ENCODE data around the gene ASB8. TPM values are rescaled to one million over a fixed set of nuclear protein-coding genes. Genes with fewer than 3 reads are reported as not detected.

Gene ASB8
- 59.9 TPM for polyA plus RNA-seq

DNA sequence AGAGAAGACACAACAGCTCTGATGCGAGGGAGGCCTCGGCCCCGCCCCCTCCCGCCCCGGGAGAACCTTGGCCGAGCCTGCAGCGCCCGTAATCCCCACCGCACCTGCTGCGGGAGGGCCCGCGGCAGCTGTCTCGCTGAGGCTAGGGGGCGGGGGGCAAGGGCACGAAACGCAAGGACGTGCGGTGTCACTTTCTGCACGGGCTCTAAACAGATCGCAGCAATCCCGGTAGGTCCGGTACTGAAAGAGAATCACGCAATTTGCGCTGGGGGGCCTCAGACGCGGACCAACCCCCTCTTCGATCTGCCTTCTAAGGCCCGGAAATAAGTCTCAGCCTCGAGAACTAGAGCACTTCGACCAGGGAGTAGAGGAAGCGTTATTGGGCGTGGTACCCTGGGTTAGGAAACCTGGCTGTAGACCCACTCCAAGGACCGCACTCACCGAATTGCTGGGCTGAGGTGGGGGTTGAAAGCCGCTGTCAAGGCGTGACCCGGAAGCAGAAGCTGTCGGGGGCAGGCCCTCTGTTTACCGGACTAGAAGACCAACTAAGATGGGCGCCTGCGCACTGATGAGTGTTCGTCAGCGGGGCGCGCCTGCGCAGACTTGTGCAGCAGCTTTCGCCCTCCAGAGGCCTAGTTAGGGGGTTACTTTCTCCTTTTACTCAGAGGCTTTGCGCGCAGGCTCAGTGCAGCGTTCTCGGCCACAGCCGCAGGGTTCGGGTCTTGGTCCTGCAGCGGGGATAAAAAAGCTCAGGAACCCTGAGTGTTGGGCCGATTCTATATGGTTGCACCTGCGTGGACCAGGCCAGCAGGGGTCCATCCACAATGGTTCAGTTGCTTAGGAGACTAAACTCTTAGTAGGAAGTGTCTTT, at the start of gene ASB8:
ASB8 (minus strand) TSS at position 498 of the 871 bp plus-strand sequence. CDS start 4,019 bp downstream, outside the sequence.
- H3K27ac Mint-ChIP-seq: peak within 1 kb of the TSS; percentile 84 to 98 (median 97)
- H3K36me3 Mint-ChIP-seq: peaks cover 1% of the 10 kb centered on the region
- no peaks in the 10 kb centered on the region for H3K27me3 Mint-ChIP-seq
- no peaks in the 10 kb centered on the region for H3K9me3 Mint-ChIP-seq
- H3K4me1 Mint-ChIP-seq: peaks cover 17 to 26% (median 23%) of the 10 kb centered on the region in 3 donors
- peak within 1 kb of the TSS; percentile 94 to 99 (median 96) for H3K4me3 Mint-ChIP-seq

- peaks cover 3 to 15% (median 4%) of the 10 kb centered on the region in 3 donors for H3K4me1 Mint-ChIP-seq
- peaks cover 9 to 23% (median 20%) of the 10 kb centered on the region in 3 donors for H3K9me3 Mint-ChIP-seq
- H3K27me3 Mint-ChIP-seq: no peaks in the 10 kb centered on the region
- peaks cover 9% of the 10 kb centered on the region for H3K36me3 Mint-ChIP-seq
- no peak within 1 kb of the TSS for H3K27ac Mint-ChIP-seq
- H3K4me3 Mint-ChIP-seq: peak within 1 kb of the TSS in 1 of 4 donors; percentile 21
Observed at GRCh38 chr12:48203192-48203591, 45.9 kb upstream of the ASB8 start, which contains the start of gene OR10AD1. OR10AD1 (minus strand) TSS chr12:48203292; CDS start chr12:48203292, 0 bp downstream.

- H3K9me3 Mint-ChIP-seq: peaks cover 9 to 20% (median 19%) of the 10 kb centered on the region in 3 donors
- H3K27me3 Mint-ChIP-seq: no peaks in the 10 kb centered on the region
- H3K36me3 Mint-ChIP-seq: peaks cover 9% of the 10 kb centered on the region
- peaks cover 3 to 15% (median 4%) of the 10 kb centered on the region in 3 donors for H3K4me1 Mint-ChIP-seq
- H3K27ac Mint-ChIP-seq: no peak overlapping the region
- peak overlapping the region in 1 of 4 donors; percentile 21 for H3K4me3 Mint-ChIP-seq
Observed at GRCh38 chr12:48202766-48203165, 45.5 kb upstream of the ASB8 start.

DNA sequence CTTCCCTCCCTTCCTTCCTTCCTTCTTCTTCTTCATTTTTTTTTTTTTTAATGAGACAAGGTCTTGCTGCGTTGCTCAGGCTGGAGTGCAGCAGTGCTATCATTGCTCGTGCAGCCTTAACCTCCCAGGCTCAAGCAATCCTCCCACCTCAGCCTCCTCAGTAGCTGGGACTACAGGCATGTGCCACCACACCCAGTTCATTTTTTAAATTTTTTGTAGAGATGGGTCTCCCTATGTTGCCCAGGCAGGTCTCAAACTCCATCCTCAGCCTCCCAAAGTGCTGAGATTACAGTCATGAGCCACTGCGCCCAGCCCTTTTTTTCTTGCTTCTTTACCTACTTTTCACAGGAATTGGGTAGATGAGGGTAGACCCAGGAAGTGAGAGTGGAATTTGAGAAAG, 44.2 kb upstream of the ASB8 start:
- peaks cover 7% of the 10 kb centered on the region for H3K36me3 Mint-ChIP-seq
- H3K4me1 Mint-ChIP-seq: peaks cover 4 to 19% (median 6%) of the 10 kb centered on the region in 3 donors
- H3K27ac Mint-ChIP-seq: no peak overlapping the region
- H3K27me3 Mint-ChIP-seq: no peaks in the 10 kb centered on the region
- peaks cover 6 to 17% (median 10%) of the 10 kb centered on the region in 3 donors for H3K9me3 Mint-ChIP-seq
- peak overlapping the region in 1 of 4 donors; percentile 9 for H3K4me3 Mint-ChIP-seq

GRCh38 chr12:48201091-48201490, 43.8 kb upstream of the ASB8 start:
- Mint-ChIP-seq H3K27ac (no peak overlapping the region), H3K4me3 (peak overlapping the region in 1 of 4 donors; percentile 25), H3K27me3 (no peaks in the 10 kb centered on the region), H3K9me3 (peaks cover 4 to 13% (median 7%) of the 10 kb centered on the region in 3 donors), H3K36me3 (peaks cover 5% of the 10 kb centered on the region), H3K4me1 (peaks cover 4 to 21% (median 6%) of the 10 kb centered on the region in 3 donors)

DNA sequence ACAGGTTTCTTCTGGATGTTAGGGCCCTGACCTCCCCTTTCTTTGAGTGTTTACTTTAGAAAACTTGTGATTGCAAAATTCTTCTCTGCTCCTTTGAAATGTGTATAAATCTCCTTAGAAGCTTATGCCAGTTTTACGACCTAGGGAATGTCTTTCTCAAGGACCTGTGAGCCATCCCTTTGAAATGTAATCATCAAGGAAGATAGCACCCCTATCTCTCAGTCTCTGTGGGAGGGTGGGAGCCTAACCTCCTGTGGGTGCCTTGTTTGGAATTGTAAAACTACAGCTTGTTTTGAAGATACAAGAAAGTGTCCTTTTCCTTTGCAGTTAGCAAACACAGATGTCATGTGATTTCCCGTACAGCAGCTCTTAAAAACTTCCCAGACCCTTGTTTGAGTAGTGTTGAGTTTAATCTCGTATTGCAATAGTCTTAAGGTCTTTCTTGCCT, 42.5 kb upstream of the ASB8 start:
- no peak overlapping the region for H3K27ac Mint-ChIP-seq
- H3K36me3 Mint-ChIP-seq: peaks cover 5% of the 10 kb centered on the region
- peak overlapping the region; percentile 85 to 98 (median 92) for H3K4me3 Mint-ChIP-seq
- peaks cover 4 to 12% (median 7%) of the 10 kb centered on the region in 3 donors for H3K9me3 Mint-ChIP-seq
- H3K4me1 Mint-ChIP-seq: peaks cover 4 to 21% (median 6%) of the 10 kb centered on the region in 3 donors
- H3K27me3 Mint-ChIP-seq: no peaks in the 10 kb centered on the region

DNA sequence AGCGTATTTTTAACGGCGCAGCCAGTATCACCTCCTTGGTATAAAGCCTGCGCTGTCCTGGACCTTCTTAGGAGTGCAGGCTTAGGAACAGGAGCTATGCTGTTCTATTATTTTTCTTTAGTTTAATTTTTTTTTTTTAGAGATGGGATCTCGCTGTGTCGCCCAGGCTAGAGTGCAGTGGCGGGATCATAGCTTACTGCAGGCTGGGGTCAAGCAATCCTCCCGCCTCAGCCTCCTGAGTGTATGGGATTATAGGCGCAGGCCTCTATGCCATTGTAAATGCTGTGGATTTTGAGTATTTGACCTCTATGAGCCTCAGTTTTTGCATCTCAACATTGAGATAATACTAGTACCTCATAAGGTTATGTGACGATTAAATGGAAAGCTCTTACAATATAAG, 41.7 kb upstream of the ASB8 start:
- peak overlapping the region; percentile 85 to 98 (median 92) for H3K4me3 Mint-ChIP-seq
- H3K27ac Mint-ChIP-seq: peak overlapping the region; percentile 76 to 98 (median 91)
- H3K36me3 Mint-ChIP-seq: no peaks in the 10 kb centered on the region
- H3K27me3 Mint-ChIP-seq: no peaks in the 10 kb centered on the region
- H3K4me1 Mint-ChIP-seq: peaks cover 4 to 21% (median 6%) of the 10 kb centered on the region in 3 donors
- H3K9me3 Mint-ChIP-seq: peaks cover 4 to 8% (median 7%) of the 10 kb centered on the region in 3 donors

- Mint-ChIP-seq H3K36me3 (no peaks in the 10 kb centered on the region), H3K27ac (peak overlapping the region; percentile 76 to 98 (median 91)), H3K4me1 (peaks cover 4 to 21% (median 6%) of the 10 kb centered on the region in 3 donors)
Observed at GRCh38 chr12:48198672-48198971, 41.3 kb upstream of the ASB8 start.

DNA sequence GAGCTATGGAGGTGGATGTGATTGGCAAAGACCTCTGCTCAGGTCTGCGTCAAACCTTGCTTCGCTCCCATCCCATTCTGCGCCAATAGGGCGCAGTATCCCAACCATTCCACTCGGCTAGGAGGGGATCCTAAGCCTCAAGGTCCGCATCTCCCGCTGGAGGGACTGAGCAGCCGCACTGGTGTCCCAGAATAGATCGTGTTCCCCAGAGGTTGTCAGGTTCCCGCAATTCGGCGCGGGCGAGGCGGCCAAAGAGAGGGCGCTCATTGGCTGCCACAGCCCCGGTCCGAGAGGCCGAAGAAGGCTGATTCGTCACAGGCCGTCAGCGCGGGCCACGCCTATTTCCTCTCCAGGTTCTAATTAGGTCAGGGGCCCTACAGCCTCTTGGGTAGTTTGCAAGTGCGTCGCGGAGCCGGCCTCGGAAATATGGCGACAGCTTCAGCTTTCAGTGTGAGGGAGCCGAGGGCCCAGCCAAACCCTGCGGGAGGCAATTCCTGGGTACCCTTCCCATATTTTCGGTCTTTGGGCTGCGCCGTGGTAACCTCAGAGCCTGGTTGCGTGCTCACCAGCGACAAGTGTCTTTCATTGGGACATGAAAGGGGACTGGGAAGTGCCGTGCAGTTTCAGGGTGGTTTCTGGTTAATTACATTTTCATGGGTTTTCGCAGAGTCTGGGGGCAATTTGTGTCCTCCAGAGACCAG, 40.8 kb upstream of the ASB8 start:
- peaks cover 3 to 4% (median 4%) of the 10 kb centered on the region in 3 donors for H3K9me3 Mint-ChIP-seq
- peak overlapping the region; percentile 76 to 98 (median 91) for H3K27ac Mint-ChIP-seq
- H3K36me3 Mint-ChIP-seq: no peaks in the 10 kb centered on the region
- peak overlapping the region; percentile 85 to 98 (median 92) for H3K4me3 Mint-ChIP-seq
- H3K27me3 Mint-ChIP-seq: no peaks in the 10 kb centered on the region
- peaks cover 4 to 21% (median 6%) of the 10 kb centered on the region in 3 donors for H3K4me1 Mint-ChIP-seq

More at GRCh38 chr12:48198672-48198971, 41.3 kb upstream of the ASB8 start:
- peak overlapping the region; percentile 85 to 98 (median 92) for H3K4me3 Mint-ChIP-seq
- peaks cover 4 to 8% (median 7%) of the 10 kb centered on the region in 3 donors for H3K9me3 Mint-ChIP-seq
- H3K27me3 Mint-ChIP-seq: no peaks in the 10 kb centered on the region

GRCh38 chr12:48197549-48197970, 40.2 kb upstream of the ASB8 start:
- peak overlapping the region; percentile 85 to 98 (median 92) for H3K4me3 Mint-ChIP-seq
- H3K4me1 Mint-ChIP-seq: peaks cover 4 to 21% (median 6%) of the 10 kb centered on the region in 3 donors
- no peaks in the 10 kb centered on the region for H3K36me3 Mint-ChIP-seq
- no peaks in the 10 kb centered on the region for H3K9me3 Mint-ChIP-seq
- H3K27ac Mint-ChIP-seq: peak overlapping the region; percentile 76 to 98 (median 91)
- H3K27me3 Mint-ChIP-seq: no peaks in the 10 kb centered on the region

DNA sequence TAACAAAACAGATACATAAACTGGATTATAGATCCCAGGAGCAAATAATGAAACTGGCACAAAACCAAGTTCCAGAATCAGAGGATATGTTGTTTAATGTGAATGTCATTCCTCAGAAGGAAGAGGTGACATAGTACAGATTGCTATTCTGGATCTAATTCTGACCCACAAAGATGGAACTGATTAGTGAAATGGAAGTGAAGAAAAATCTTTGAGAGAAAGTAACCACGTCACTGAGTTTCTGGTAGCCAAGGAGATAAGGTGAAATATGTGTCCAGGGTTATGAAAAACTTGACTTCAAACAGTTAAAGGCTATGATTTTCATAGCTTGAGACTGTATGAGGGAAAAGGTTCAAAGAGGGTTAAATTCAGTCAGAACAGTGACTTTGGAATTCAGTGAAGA, 37.5 kb upstream of the ASB8 start:
- Mint-ChIP-seq H3K27ac (no peak overlapping the region), H3K9me3 (no peaks in the 10 kb centered on the region), H3K4me1 (peaks cover 4 to 16% (median 5%) of the 10 kb centered on the region in 3 donors), H3K27me3 (no peaks in the 10 kb centered on the region), H3K36me3 (no peaks in the 10 kb centered on the region), H3K4me3 (peak overlapping the region in 1 of 4 donors; percentile 44)

- peaks cover 0 to 6% (median 3%) of the 10 kb centered on the region in 3 donors for H3K4me1 Mint-ChIP-seq
- H3K9me3 Mint-ChIP-seq: no peaks in the 10 kb centered on the region
- H3K4me3 Mint-ChIP-seq: peak overlapping the region in 1 of 4 donors; percentile 43
- H3K27me3 Mint-ChIP-seq: no peaks in the 10 kb centered on the region
- no peaks in the 10 kb centered on the region for H3K36me3 Mint-ChIP-seq
- no peak overlapping the region for H3K27ac Mint-ChIP-seq
Observed at GRCh38 chr12:48193623-48194022, 36.3 kb upstream of the ASB8 start.

GRCh38 chr12:48192861-48193260, 35.5 kb upstream of the ASB8 start:
- Mint-ChIP-seq H3K36me3 (no peaks in the 10 kb centered on the region), H3K27me3 (no peaks in the 10 kb centered on the region), H3K27ac (no peak overlapping the region), H3K4me1 (peaks cover 0 to 6% (median 3%) of the 10 kb centered on the region in 3 donors), H3K9me3 (no peaks in the 10 kb centered on the region), H3K4me3 (peak overlapping the region in 1 of 4 donors; percentile 6)

DNA sequence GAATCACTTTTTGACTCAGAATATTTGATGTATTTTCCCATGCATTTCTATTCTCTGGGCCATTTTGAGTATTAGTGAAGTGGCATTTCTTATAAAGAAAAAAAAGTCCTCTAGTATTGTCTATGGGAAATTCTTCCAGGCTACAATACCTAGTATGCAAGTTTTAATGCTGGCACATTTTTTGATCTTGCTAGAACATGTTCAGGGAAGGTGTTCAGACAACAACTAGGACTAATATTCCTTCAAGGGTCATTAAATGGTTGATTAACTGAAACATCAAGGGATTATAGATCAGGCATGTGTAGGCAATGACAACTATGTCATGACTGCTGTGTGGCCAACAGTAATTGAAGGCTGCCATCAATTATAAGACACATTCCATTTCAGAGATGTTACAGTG, 33.8 kb upstream of the ASB8 start:
- no peaks in the 10 kb centered on the region for H3K4me1 Mint-ChIP-seq
- H3K4me3 Mint-ChIP-seq: no peak overlapping the region
- no peaks in the 10 kb centered on the region for H3K36me3 Mint-ChIP-seq
- no peaks in the 10 kb centered on the region for H3K27me3 Mint-ChIP-seq
- H3K27ac Mint-ChIP-seq: no peak overlapping the region
- no peaks in the 10 kb centered on the region for H3K9me3 Mint-ChIP-seq
